GM19468 (cell line): ENCODE data around the gene SLC25A26.
"Not testable (repeated sequence)": the region's sequence is repeated elsewhere in the genome, so short reads cannot be mapped to it uniquely, and the experiment has no call there.

Experiments used
- ATAC-seq: cut with Tn5 transposase; IDR thresholded peaks from one replicate; pipeline ENCODE4 v1.9.1; 2021; ENCODE audit warnings: mild to moderate bottlenecking, moderate library complexity, moderate number of reproducible peaks; ENCODE audit not compliant: unreplicated experiment; ENCODE audit errors: extremely low read depth

The SLC25A26 gene

DNA sequence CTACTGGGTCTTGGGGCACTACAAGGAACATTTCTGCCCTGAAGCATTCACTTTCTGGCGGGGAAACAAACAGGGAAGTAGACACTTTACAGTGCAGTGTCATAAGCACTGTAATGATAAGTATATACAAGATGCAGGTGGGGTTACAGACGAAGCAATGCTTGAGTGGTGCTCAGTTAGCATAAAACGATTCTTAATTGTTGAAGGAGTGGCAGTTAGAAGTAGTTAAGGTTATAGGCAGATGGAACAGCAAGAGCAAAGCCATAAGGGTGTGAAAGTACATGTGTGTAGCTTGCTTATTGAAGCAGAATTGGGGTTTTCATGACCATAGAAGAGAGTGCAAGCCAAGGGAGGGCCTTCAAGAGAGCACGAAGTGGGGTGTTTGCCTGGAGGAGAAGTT, 46.2 kb downstream of the SLC25A26 start:
- no peak for ATAC-seq

DNA sequence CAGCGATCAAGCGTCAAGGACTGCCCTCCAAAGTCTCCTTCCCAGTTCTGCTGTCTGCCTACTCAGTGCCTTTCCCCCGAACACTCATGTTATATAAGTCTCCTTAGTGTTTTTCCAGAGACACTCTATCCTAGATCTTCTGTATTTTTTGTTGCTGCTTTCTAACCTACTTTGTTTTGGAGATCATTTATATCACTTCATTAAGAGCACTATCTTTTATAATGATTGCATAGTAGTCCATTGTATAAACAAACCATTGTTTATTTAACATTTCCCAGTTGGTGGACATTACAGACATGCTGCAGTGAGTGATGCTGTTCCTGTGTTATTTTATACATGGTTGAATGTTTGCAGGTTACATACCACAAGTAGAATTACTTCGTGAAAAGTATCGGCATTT, 47.1 kb downstream of the SLC25A26 start:
- ATAC-seq = no peak

DNA sequence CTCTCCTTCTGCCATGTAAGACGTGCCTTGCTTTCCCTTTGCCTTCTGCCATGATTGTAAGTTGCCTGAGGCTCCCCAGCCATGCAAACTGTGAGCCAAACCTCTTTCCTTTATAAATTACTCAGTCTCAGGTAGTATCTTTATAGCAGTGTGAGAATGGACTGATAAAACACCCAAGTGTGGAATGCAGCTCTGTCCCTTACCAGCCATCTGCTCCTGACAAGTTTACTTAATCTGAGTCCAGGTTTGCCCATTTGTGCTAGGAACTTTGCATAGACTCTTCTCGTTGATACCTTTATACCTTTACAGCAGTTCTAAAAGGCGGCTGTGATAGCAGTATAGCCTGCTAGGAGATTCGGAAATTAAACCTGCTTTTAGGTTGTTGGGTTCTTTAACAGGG, 48.1 kb downstream of the SLC25A26 start:
- no peak for ATAC-seq

DNA sequence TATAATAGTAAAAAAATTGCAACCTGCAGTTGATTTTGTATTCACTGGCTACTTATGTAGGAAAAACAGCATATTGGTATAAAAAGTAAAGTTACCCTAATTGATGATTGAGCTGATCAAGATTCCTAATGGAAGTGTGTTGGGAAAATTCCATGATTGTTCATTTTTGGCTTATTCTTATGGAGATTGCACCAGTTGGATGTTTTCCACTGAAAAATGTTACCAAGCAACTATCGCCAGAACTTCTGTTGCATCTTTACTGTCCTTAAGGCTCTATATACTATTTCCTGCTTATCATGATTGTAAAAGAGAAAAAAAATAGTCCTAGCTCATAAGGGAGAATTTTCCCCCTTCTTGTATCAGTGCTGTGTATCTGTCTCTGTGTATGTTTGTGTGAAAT, 48.6 kb downstream of the SLC25A26 start:
- no peak for ATAC-seq

GRCh38 chr3:66270288-66270687, 49.5 kb downstream of the SLC25A26 start:
- no peak for ATAC-seq

DNA sequence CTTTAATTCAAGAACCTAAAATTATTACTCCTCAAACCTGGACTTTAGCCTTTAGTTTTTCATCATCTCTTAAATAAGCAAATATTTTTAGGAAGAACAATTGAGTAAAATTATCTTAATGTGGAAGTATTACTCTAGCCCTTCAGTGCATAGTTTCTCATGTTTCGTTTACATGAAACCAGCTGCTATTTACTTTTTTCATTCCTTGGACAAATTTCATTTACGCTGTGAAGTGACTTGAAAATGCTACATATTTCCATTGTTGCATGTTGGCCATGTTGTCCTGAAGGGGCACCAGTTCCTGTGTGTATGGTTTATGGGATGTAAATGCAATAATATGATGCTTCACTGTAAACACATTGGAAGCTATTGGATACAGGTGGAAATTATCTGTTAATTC, 49.9 kb downstream of the SLC25A26 start:
- ATAC-seq = no peak

GRCh38 chr3:66271231-66271630, 50.4 kb downstream of the SLC25A26 start:
- no peak for ATAC-seq

DNA sequence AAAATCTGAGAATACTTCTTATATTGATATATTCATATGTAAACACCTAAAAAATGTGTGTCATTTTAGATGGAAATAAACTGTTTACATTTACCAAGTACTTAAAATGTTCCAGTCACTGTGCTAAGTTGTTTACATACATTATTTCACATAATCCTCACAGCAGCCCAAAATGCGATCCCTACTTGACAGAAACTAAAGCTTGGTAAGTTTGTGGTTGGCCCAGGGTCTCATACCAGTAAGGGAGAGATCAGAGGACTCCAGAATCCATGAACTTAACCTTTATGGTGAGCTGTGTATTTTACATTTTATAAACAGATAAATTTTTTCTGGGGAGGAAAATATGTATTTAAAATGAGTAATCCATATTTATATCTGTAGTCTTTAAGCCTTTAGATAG, 51.2 kb downstream of the SLC25A26 start:
- no peak for ATAC-seq

GRCh38 chr3:66274837-66275236, 54.0 kb downstream of the SLC25A26 start:
- not testable (repeated sequence) for ATAC-seq

DNA sequence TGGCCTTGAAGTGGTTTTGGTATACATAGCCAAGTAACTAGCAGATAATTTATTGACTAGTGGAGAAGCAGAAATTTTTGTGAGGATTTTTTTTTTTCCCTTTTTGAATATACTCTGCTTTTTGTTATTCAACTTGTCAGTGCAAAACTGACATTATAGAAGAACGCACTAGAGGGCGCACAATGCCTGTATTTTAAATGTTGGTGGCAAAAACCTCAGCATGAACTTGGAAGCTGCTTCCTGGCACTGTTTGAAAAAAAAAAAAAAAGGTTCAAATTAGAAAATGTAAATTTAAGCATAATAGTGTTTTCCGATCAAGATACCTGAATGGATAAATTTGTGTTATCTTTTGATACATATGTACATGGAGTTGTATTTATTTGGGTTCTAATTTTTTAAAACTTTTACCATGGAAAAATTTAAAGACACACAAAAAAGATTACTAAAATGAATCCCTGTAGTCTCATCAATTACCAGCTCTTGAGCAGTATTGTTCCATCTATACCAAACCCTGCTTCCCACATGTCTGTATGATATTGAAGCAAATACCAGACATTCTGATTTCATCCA, 56.0 kb downstream of the SLC25A26 start:
- ATAC-seq = no peak

DNA sequence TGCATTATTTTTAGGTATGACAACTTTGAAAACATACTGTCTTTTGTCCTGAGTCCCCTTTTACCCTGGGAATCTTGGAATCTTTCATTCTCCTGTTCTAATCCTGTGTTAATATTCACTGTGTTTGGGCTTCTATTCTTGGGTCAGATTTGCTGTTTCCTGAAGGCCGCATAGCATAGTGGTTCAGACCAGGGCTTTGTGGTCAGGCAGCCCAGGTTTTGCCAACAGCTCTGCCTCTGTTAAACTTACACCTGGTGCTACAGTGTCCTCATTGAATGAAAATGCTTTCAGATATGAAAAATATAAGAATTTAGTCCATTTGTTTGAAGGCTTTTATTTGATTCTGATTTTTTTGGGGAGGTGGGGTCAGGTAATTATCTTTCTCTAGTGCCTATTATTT, 58.4 kb downstream of the SLC25A26 start:
- ATAC-seq = no peak

- ATAC-seq = no peak
These were observed 59.5 kb downstream of the SLC25A26 start for GRCh38 chr3:66280304-66280703.

DNA sequence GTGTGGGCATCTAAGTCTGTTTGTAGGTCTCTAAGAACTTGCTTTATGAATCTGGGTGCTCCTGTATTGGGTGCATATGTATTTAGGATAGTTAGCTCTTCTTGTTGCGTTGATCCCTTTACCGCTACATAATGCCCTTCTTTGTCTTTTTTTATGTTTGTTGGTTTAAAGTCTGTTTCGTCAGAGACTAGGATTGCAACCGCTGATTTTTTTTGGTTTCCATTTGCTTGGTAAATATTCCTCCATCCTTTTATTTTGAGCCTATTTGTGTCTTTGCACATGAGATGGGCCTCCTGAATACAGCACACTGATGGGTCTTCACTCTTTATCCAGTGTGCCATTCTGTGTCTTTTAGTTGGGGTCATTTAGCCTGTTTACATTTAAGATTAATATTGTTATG, 71.1 kb downstream of the SLC25A26 start:
- not testable (repeated sequence) for ATAC-seq

DNA sequence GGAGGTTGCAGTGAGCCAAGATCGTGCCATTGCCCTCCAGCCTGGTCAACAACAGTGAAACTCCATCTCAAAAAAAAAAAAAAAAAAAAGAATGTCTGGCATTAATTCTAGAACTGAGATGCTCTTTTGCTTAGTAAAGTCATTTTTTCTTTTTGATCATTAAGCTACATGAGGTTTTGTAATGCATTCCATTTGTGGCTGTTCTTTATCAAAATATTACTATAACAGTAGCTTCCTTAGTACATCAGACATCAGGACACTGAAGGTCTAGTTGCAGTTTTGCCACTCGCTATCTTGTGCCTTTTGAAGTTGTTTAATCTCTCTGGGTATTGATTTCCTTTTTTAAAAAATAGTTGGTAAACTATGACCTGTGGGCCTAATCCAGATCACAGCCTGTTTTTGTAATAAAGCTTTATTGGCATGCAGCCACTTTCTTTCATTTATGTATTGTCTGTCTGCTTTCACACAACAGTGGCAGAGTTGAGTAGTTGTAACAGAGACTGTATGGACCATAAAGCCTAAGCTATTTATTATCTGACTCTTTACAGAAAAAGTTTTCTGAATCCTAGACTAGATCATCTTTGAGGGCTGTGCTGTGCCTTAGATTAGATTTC, 76.6 kb downstream of the SLC25A26 start:
- no peak for ATAC-seq

GRCh38 chr3:66297900-66298299, 77.1 kb downstream of the SLC25A26 start:
- ATAC-seq = no peak

GRCh38 chr3:66298591-66298990, 77.8 kb downstream of the SLC25A26 start:
- no peak for ATAC-seq

GRCh38 chr3:66299085-66299484, 78.3 kb downstream of the SLC25A26 start:
- not testable (repeated sequence) for ATAC-seq

DNA sequence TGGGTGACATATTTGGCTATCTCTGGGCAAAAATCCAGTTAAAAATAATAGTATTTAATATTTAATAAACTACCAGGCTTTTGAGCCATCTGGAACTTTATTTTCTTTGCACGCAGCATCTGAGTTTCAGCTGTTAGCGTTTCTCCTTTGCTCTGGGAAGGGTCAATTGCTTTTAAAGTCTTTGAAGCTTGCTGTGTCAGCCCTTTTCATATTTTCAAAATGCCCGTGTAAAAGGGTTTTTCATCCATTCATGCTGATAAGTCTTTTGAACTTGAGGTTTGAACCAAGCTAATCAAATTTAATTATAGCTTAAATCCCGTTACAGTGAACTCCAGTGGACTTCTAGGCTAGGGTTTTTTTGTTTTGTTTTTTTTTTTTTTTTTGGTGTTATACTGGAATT, 79.1 kb downstream of the SLC25A26 start:
- no peak for ATAC-seq

DNA sequence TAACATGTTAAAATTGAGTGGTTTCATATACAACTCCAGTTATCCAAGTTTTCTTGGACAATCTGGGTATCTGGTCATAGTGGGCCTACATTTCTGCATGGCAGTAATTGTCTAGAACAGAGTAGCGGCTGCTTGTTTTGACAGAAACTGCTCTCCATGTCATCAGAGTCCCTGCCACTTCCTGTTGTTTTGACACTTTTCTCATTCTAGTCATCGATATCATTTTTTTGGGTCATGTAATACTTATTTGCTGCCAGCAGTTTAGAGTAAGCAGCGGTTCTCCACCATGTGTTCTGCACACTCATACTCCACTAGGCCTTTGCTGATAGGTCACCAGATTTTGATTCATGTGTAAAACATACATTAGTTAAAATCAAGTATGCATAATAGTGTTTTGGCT, 81.5 kb downstream of the SLC25A26 start:
- ATAC-seq = peak; percentile 57

- ATAC-seq = peak; percentile 40
These were observed 82.7 kb downstream of the SLC25A26 start for GRCh38 chr3:66303491-66303901.

DNA sequence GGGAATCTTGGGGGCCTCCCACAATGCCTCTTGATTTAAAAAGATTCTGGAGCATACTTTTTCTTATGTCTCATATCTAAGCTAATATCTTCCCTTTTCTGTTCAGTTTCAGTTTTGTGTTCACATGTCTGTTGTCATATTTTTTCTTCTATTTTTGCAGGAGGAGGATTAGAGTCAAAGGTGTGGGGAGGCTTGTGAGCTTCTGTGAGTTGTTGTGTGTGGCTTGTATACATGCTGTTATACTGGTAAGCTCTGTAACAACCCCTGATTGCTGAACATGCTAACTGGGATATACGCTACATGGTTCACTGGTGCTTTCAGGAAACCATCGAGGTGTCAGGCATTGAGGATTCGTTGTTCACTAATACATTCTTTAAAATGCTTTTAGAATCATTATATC, 83.5 kb downstream of the SLC25A26 start:
- no peak for ATAC-seq

DNA sequence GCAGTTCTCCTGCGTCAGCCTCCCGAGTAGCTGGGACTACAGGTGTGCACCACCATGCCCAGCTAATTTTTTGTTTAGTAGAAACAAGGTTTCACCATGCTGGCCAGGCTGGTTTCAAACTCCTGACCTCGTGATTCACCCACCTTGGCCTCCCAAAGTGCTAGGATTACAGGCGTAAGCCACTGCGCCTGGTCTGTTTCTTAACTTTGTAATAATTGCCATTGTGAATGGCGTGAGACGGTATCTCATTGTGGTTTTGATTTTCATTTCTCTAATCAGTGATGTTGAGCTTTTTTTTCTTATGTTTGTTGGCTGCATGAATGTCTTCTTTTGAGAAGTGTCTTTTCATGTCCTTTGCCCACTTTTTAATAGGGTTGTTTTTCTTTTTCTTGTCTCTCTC, 85.3 kb downstream of the SLC25A26 start:
- not testable (repeated sequence) for ATAC-seq
